T-helper 22 cell (primary cell): ENCODE results near the gene DLG2.
"Not testable (repeated sequence)": the region's sequence is repeated elsewhere in the genome, so short reads cannot be mapped to it uniquely, and the experiment has no call there.

Experiments used
- DNase-seq: peaks from one replicate; pipeline ENCODE4 v3.0.0-alpha.2; 2020; ENCODE audit warnings: low read depth

DLG2 gene

DNA sequence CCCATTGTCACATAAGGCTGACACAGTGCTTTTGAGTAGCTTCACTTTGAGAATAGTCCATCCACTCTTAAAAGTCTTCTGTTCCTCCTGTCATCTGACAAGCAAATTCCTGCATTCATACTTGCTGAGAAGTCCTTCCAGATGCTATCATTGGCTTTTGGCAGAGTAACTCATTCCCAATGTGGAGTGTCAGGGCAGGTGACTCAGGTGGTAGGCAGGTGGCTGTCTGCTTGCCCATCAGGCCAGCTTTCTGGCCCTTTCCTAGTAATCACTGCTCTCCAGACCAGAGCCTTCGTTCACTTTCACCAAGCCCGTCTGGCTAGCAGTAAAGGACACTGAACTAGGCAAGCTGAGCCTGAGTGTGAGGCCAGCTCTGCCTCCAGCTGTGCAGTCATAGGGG lies 2178.5 kb downstream of the DLG2 start:
- DNase-seq: no peak

DNA sequence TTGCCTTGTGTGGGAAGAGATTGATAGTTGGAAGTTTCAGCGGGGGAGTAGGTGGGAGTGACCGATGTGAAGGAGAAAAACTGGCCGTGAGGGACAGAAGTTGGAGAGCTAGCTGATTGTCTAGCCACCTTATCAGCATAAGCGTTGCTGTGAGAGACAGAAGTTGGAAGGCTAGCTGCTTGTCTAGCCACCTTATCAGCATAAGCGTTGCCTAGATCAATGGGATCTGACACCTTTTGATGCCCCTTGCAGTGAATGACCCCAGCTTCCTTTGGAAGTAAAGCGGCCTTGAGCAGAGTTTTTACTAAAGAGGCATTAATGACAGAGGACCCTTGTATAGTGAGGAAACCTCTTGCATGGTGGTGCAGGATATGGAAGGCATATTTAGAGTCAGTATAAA lies 2183.3 kb downstream of the DLG2 start:
- not testable (repeated sequence) for DNase-seq

DNA sequence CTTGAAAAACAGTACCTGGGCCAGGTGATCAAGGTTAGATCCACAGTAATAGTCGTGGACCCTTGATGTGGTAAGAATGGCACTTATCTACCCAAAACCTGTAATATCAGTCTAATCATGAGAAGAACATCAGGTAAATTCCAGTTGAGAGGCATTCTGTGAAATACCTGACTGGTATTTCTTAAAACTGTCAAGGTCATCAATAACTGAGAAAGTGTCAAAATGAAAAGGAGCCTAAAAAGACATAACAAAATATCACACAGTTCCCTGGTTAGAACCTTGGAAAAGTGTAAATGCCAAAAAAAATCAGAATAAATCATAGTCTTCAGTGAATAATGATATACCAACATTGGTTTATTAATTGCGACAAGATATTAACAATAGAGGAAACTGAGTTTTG lies 2185.5 kb downstream of the DLG2 start:
- DNase-seq: no peak

DNA sequence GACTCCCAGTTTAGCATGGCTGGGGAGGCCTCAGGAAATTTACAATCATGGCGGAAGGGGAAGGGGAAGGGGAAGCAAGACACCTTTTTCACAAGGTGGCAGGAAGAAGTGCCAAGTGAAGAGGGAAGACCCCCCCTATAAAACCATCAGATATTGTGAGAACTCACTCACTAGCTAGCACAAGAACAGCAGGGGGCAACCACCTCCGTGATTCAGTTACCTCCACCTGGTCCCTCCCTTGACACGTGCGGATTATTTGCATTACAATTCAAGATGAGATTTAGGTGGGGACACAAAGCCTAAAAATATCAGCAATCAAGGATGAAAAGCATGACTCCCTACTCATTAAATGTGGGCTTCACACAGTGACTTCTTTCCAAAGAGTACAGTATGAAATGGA lies 2186.0 kb downstream of the DLG2 start:
- DNase-seq: no peak

DNA sequence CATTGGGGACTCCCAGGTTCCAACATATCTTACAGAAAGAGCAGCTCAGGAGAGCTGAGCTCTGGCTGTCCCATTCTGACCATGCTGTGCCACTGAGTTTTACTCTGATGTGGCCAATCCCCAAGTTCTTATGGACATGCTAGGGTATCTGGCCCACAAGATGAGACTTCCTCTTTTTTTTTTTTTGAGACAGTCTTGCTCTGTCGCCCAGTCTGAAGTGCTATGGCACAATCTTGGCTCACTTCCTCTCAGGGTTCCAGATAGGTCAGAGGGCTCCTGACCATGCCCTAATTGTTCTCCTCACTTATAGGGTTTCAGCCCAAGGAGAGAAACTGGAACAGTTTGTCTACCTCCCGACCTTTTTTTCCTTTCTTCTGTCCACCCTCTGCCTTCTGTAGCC lies 2188.7 kb downstream of the DLG2 start:
- DNase-seq: no peak

DNA sequence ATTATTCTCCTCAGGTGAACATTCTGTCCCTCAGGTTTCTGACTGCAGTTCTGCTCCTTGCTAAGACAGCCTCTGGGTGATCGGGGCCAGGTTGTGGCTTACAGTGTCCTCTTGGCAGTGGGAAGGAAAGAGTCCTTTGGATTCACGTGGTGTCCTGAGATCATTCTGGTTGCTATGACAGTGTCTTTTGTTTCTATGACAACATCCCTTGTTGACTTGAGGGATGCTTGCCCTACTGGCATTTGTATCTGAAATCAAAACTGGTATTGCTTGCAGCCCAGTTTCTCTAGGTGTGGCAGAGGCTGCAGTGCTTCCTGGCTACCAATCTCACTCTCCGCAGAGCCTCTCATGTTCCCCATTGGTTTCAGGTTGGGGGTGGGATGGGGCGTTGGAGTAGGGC lies 2189.2 kb downstream of the DLG2 start:
- no peak for DNase-seq

DNA sequence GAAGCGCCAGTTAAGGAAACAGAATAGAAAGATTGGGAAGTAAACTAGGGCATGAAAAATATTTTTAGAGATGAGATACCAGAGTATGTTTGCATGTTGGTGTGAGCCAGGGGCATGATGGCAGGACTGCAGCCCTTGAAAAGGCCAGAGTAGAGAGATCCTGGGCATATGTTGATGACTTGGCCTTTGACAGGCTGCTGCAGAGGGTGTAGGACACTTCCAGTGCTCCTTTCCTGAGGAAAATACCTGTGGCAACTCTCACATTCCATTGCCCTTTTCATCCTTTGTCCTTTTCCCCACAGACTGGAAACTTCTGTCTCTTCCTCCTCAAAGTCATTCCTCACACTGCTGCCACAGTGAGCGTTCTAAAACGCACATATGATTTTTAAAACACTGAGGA lies 2190.3 kb downstream of the DLG2 start:
- no peak for DNase-seq

DNA sequence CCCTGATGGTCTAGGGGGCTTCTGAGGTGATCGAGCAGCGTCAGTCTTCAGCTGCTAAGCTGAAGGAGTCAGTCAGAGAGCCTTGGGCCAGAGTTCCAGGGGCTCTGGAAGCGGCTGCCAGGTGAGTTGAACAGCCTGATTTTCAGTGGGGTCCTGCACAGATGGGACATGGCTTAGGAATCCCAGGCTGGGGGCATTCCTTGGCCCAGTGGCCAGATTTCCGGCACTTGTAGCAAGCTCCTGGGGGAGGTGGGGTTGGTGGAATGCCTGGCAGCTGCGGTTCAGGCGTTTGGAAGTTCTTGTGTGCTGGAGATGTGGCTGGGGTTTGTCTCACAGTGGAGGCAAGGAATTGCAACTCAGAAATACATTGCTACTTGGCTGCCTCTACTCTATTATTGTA lies 2192.3 kb downstream of the DLG2 start:
- DNase-seq: not testable (repeated sequence)

DNA sequence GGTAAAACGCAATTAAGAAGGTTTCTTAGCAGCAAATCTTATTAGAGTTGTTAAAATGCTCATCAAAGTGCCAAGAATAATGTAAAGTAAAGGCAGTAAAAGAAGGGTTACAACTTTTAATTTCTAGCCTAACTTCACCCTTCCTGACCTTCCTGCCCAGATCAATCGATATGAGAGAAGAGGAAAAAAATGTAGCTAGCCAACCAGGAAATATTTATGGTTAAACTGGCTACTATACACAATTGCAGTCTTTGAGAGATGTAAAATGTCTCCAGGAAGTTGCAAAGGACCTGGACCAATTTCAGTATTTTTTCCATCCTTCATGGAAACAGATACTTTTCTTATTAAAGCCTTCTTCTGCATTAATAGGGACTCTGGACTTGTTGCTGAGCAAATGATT lies 2199.2 kb downstream of the DLG2 start:
- no peak for DNase-seq

DNA sequence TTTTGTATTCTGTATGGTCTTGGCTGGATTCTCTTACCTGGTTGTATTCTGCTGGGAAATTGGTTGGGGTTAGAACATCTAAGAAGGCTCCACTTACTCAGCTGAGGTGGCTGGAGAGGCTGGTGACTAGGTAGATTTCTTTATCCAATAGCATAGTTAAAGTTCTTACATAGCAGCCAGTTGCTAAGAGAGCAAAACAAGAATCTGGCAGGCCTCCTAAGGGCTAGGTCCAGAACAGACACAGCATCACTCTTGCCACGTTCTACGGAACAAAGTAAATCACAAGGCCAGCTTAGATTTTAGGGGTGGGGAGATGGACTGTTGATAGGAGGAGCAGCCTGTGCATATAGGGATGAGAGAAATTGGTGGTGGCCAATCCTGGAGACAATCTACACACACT lies 2199.6 kb downstream of the DLG2 start:
- no peak for DNase-seq

DNA sequence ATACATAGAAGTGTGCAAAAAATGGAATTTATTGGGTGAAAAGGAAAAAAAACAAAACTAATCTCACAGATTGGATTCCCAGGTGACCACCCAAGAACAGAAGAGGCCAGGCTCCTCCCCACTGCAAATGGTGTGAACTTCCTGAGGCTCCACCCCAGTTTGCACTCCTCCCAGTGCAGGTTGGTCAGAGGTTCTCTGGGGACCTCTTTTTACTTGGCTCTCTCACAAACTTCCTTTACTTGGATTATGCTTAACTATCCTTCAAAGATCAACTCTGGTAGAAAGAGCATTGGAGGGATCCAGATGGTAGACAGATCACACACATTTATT lies 2202.0 kb downstream of the DLG2 start:
- no peak for DNase-seq

DNA sequence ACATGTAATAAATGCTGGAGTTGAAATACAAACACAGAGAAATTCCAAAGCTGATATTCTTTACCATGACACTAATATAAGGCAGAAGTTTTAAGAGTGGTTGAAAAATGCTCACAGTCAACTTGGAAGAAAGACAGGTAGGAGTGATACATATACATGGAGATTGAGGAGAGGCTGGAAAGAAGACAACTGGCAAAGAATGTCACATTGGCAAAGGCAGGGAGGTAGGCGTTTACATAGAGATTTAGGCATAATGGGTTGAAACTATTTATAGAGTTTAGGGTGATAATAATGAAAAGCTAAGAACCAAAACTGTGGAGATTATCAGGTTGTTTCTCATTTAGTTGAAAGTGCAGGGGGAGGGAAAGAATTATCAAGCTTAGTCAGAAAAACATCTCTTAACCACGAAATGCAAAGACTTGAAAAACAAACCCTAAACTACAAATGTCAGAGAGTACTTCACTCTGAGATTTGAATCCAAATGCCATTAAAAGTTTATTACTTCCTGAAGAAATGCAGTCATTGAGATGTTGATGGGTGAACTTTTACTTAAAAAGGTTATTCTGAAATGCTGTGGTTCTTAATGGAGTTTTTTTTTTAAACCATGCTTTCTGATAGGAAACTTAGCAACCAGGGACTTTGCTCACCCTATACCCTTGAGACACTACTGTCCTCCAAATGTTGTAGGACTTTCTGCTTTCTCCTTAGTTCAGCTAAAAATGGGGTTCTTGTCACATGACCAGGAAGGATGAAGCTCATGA lies 2202.6 kb downstream of the DLG2 start:
- no peak for DNase-seq

DNA sequence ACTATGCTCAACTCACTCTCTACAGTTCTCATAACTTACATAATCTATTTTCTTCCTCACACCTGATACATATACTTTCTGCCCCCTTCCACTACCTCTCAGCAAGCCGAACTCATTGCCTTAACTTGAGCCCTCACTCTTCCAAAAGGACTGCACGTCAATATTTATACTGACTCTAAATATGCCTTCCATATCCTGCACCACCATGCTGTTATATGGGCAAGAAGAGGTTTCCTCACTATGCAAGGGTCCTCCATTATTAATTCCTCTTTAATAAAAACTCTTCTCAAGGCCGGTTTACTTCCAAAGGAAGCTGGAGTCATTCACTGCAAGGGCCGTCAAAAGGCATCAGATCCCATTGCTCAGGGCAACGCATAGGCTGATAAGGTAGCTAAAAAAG lies 2204.5 kb downstream of the DLG2 start:
- DNase-seq: not testable (repeated sequence)

DNA sequence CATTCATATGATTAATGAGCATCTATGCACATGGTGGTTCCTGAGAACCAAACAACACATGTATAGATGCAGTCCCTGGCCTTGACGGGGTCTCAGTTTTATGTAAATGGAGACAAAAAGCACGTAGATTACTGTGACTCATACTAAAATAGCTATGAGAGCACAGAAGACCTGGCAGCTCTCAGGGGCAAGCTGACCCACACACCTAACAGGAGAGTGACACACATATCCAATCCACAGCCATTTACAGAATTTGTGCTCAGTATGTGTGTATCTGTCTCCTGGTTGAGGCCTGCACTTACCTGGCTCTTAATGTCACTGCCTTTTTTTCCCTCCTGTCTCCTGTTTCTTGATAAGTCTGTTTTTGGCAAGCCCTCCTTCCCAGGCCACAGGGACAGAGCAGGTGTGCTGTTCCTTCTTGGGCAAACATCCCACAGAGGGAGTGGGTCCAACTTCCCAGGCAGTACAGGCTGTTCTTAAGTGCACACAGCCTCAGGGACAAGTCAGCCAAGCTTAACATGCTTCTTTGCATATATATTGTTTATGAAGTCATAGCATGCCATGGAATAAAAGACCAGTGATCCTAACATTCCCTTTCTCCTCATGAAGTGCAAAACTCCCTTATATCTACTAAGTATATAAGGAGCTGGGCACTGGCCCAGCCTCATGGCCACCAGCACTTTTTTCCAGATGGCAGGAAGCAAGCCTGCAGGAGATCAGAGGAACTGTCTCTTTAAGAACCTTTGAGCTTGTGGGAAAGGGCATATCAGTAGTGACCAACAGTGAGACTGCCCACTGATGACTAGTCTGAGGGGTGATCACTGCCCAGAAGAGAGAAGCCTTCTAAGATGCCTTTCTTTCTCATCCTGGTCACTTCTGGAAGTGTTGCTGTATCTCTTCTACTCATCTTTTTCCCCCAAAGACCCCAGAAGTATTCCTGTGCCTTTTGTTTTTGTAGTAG lies 2216.3 kb downstream of the DLG2 start:
- DNase-seq: no peak

DNA sequence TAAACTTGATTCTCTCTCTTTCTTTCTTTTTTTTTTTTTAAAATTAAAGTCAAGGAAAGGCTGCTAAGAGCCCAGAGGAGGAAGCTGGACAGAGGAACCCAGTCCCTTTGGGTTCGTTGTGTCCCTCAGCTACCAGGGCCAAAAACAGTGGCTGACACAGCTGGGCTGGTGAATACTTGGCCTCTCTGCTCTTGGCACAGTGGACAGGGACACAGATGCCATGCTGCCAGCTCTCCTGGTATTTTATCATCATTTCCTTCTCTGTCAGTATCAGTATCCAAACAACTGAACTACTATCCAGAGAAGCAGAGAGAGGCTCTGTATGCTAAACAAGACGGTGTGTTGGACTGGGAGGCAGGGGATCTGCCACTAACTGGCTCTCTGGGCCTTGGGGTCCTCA lies 2217.3 kb downstream of the DLG2 start:
- DNase-seq: no peak

DNA sequence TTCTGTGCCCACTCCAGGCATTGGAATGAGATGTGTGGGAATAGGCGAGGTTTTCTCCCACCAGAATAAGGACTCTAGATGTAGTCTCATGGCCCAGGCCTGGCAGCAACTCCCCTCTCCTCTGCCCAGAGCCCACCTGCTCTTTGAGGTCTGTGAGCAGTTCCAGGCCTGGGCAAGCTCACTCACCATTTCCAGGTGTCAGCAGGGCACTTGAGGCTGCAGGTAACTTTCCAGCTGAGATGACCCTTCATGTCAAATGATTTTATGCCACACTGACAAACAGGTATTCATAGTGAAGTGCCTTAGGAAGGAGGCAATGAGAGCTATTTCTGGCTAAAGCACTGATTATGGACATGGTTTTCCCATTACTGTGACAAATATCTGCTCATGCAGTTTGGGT lies 2217.7 kb downstream of the DLG2 start:
- DNase-seq: no peak

DNA sequence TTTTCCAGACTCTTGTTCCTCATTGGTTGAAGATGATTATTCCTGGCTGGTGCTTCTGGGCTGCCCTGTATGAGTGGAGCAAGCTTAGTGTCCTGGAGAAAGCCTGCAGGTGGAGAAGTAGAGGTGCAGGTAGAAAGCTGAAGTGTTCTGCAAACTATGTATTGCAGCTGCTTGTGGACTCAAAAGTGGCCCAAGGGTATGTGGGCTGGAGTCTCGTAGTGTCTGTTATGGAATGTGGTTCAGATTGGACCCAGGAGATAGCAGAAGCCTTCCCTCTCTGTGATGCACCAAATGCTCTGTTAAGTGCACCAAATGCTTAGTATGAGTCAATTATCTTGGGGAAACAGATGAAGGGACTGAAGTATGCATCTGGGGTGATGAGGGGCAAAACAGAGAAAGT lies 2218.2 kb downstream of the DLG2 start:
- DNase-seq: no peak
